H1 (cell line): ENCODE results near the gene ATP13A3. TPM values are rescaled to one million over a fixed set of nuclear protein-coding genes. Genes with fewer than 3 reads are reported as not detected.

Experiments used
- CTCF ChIA-PET: fragments of 300-600 bp; sonication (Branson Sonifier 250); formaldehyde crosslinking; loops from one replicate; lab custom pipeline; 2021; ENCODE audit not compliant: partially characterized antibody; lab: Charles Lee
- POLR2A ChIA-PET: fragments of 300-600 bp; sonication (Branson Sonifier 250); formaldehyde crosslinking; loops from one replicate; lab custom pipeline; 2021; ENCODE audit warnings: inconsistent platforms; ENCODE audit not compliant: partially characterized antibody; lab: Charles Lee
- DNase-seq, 2 experiments: peaks; one replicate each; pipeline versions ENCODE4 v3.0.0 to v3.0.0-alpha.2; 2010 to 2022; ENCODE audit warnings: low spot score in 2 of 2, low read depth in 1 of 2, mixed read lengths in 1 of 2
- FAIRE-seq: peaks from 2 replicates; lab custom pipeline; 2011; peaks lifted over from hg19 to GRCh38; lab: Jason Lieb, UNC
- H2AFZ ChIP-seq: 2 replicates; pipeline ENCODE4 v1.8.1; 2012; ENCODE audit warnings: low read length, inconsistent platforms
- H2AK5ac ChIP-seq: 2 replicates; pipeline ENCODE4 v1.6.1; 2013; ENCODE audit warnings: low read depth, low read length
- H2BK120ac ChIP-seq: replicated peaks from 2 replicates; pipeline ENCODE3; 2013; ENCODE audit warnings: low read depth, low read length, inconsistent platforms
- H2BK12ac ChIP-seq: 2 replicates; pipeline ENCODE4 v1.6.1; 2013; ENCODE audit warnings: low read depth, low read length
- H2BK15ac ChIP-seq: 2 replicates; pipeline ENCODE4 v1.6.1; 2013; ENCODE audit warnings: low read length
- H2BK20ac ChIP-seq: 2 replicates; pipeline ENCODE4 v1.6.1; 2013; ENCODE audit warnings: low read length
- H2BK5ac ChIP-seq: 2 replicates; pipeline ENCODE4 v1.6.1; 2013; ENCODE audit warnings: low read depth, low read length
- H3K14ac ChIP-seq: 2 replicates; pipeline ENCODE4 v1.6.1; 2013; ENCODE audit warnings: inconsistent platforms; ENCODE audit not compliant: insufficient read length
- H3K18ac ChIP-seq: 2 replicates; pipeline ENCODE4 v1.6.1; 2013; ENCODE audit warnings: low read length; ENCODE audit errors: extremely low read depth
- H3K23ac ChIP-seq: 2 replicates; pipeline ENCODE4 v1.6.1; 2013; ENCODE audit warnings: inconsistent platforms; ENCODE audit not compliant: insufficient read length
- H3K23me2 ChIP-seq: 2 replicates; pipeline ENCODE4 v1.6.1; 2013; ENCODE audit warnings: low read depth, low read length
- H3K27ac ChIP-seq: 2 replicates; pipeline ENCODE4 v1.6.1; 2011; ENCODE audit warnings: low read depth, low read length, inconsistent platforms
- H3K27me3 ChIP-seq, 4 experiments: replicated peaks in 1 of 4; 1 replicate in 1 of 4; 2 replicates in 3 of 4; pipeline versions ENCODE4 v1.6.1 to v1.8.1; 2011 to 2013; ENCODE audit warnings: low read length in 3 of 4, mild to moderate bottlenecking in 3 of 4, inconsistent platforms in 2 of 4, mixed read lengths in 2 of 4, moderate library complexity in 1 of 4; ENCODE audit not compliant: control insufficient read depth in 3 of 4, insufficient read depth in 3 of 4; ENCODE audit errors: extremely low read depth in 1 of 4
- H3K36me3 ChIP-seq, 4 experiments: 2 replicates each; pipeline versions ENCODE4 v1.6.1 to v1.8.1; 2011 to 2013; ENCODE audit warnings: mild to moderate bottlenecking in 4 of 4, low read length in 3 of 4, moderate library complexity in 2 of 4, control low read depth in 1 of 4, inconsistent platforms in 1 of 4; ENCODE audit not compliant: insufficient read depth in 4 of 4, control insufficient read depth in 2 of 4
- H3K4ac ChIP-seq: replicated peaks from 2 replicates; pipeline ENCODE3; 2013; ENCODE audit warnings: low read length, low read depth, mixed read lengths, inconsistent platforms; ENCODE audit not compliant: insufficient read length
- H3K4me1 ChIP-seq, 4 experiments: replicated peaks in 1 of 4; 1 replicate in 1 of 4; 2 replicates in 3 of 4; pipeline versions ENCODE4 v1.6.1 to v1.8.1; 2011 to 2013; ENCODE audit warnings: low read length in 3 of 4, inconsistent platforms in 2 of 4, mixed read lengths in 1 of 4; ENCODE audit not compliant: insufficient read depth in 4 of 4, control insufficient read depth in 3 of 4
- H3K4me2 ChIP-seq, 2 experiments: 2 replicates each; pipeline versions ENCODE4 v1.6.1 to v1.8.1; 2011 to 2013; ENCODE audit warnings: low read depth in 2 of 2, low read length in 2 of 2, control low read depth in 1 of 2, inconsistent platforms in 1 of 2, mild to moderate bottlenecking in 1 of 2; ENCODE audit not compliant: insufficient read depth in 1 of 2
- H3K4me3 ChIP-seq, 4 experiments: fragments of 200-600, 300-600 bp in 1 of 4; sonication (generic), shearing (Covaris generic), sonication (Bioruptor Twin) in 1 of 4; 2 replicates each; pipeline versions ENCODE4 v1.5.1 to v1.8.1; 2011 to 2016; ENCODE audit warnings: low read length in 4 of 4, low read depth in 3 of 4, control low read depth in 2 of 4, inconsistent platforms in 2 of 4, mild to moderate bottlenecking in 2 of 4, mixed read lengths in 1 of 4, moderate library complexity in 1 of 4; ENCODE audit not compliant: insufficient read depth in 2 of 4; ENCODE audit errors: extremely low read depth in 1 of 4
- H3K56ac ChIP-seq: replicated peaks from 2 replicates; pipeline ENCODE3; 2013; ENCODE audit warnings: low read depth, mild to moderate bottlenecking, mixed read lengths, low read length, inconsistent platforms; ENCODE audit not compliant: insufficient read length
- H3K79me1 ChIP-seq: 2 replicates; pipeline ENCODE4 v1.6.1; 2013; ENCODE audit warnings: low read depth, low read length, control low read depth
- H3K79me2 ChIP-seq, 2 experiments: 2 replicates each; pipeline versions ENCODE4 v1.6.1 to v1.8.1; 2012 to 2013; ENCODE audit warnings: low read length in 2 of 2, mild to moderate bottlenecking in 2 of 2, inconsistent platforms in 1 of 2; ENCODE audit not compliant: insufficient read depth in 2 of 2, control insufficient read depth in 1 of 2
- H3K9ac ChIP-seq, 4 experiments: replicated peaks in 1 of 4; 1 replicate in 1 of 4; 2 replicates in 3 of 4; pipeline versions ENCODE4 v1.6.1 to v1.8.1; 2011 to 2013; ENCODE audit warnings: low read depth in 3 of 4, low read length in 3 of 4, control low read depth in 2 of 4, mild to moderate bottlenecking in 2 of 4, moderate library complexity in 2 of 4, inconsistent platforms in 1 of 4; ENCODE audit errors: extremely low read depth in 1 of 4
- H3K9me3 ChIP-seq, 2 experiments: 2 replicates each; pipeline versions ENCODE4 v1.6.1 to v1.8.1; 2012 to 2013; ENCODE audit warnings: mild to moderate bottlenecking in 2 of 2, moderate library complexity in 2 of 2, control low read depth in 1 of 2, inconsistent platforms in 1 of 2, low read depth in 1 of 2, low read length in 1 of 2, mixed read lengths in 1 of 2; ENCODE audit not compliant: insufficient read depth in 2 of 2
- H4K20me1 ChIP-seq, 2 experiments: replicated peaks in 1 of 2; 2 replicates each; pipeline versions ENCODE3 to v1.8.1; 2011 to 2013; ENCODE audit warnings: inconsistent platforms in 2 of 2, low read length in 2 of 2, mild to moderate bottlenecking in 1 of 2; ENCODE audit not compliant: insufficient read depth in 2 of 2, control insufficient read depth in 1 of 2
- H4K5ac ChIP-seq: 2 replicates; pipeline ENCODE4 v1.6.1; 2013; ENCODE audit warnings: low read length, low read depth, mixed read lengths, inconsistent platforms; ENCODE audit not compliant: insufficient read length
- H4K8ac ChIP-seq: 2 replicates; pipeline ENCODE4 v1.8.0; 2013; ENCODE audit warnings: mild to moderate bottlenecking, moderate library complexity, low read length, inconsistent platforms; ENCODE audit not compliant: insufficient read depth; ENCODE audit errors: extremely low read depth
- H4K91ac ChIP-seq: replicated peaks from 2 replicates; pipeline ENCODE3; 2013; ENCODE audit warnings: low read length, mixed read lengths, inconsistent platforms; ENCODE audit not compliant: insufficient read length
- BCL11A ChIP-seq, 2 experiments: IDR thresholded peaks; one replicate each; pipeline ENCODE4 v1.6.1; 2011; ENCODE audit warnings: low read depth in 2 of 2, low read length in 2 of 2, mild to moderate bottlenecking in 2 of 2
- CHD2 ChIP-seq: IDR thresholded peaks from 2 replicates; pipeline ENCODE4 v1.6.1; 2012; ENCODE audit warnings: low read length, improper control_type of control experiment
- EZH2 ChIP-seq: fragments of 200-600 bp; sonication (generic); IDR thresholded peaks from 2 replicates; pipeline ENCODE4 v1.7.1; 2012; ENCODE audit warnings: low read depth, mild to moderate bottlenecking, moderate library complexity, low read length, inconsistent platforms; ENCODE audit not compliant: severe bottlenecking
- KDM4A ChIP-seq: IDR thresholded peaks from one replicate; pipeline ENCODE4 v1.7.1; 2012; ENCODE audit warnings: low read depth, mild to moderate bottlenecking, moderate library complexity, low read length, inconsistent platforms; ENCODE audit not compliant: severe bottlenecking
- POLR2AphosphoS5 ChIP-seq: IDR thresholded peaks from 2 replicates; pipeline ENCODE4 v1.6.1; 2011; ENCODE audit warnings: low read depth, low read length
- POU5F1 ChIP-seq: IDR thresholded peaks from 2 replicates; pipeline ENCODE4 v1.6.1; 2011; ENCODE audit warnings: low read depth, mild to moderate bottlenecking, low read length, moderate library complexity
- RFX5 ChIP-seq: IDR thresholded peaks from 2 replicates; pipeline ENCODE4 v1.6.1; 2011; ENCODE audit warnings: low read depth, low read length, improper control_type of control experiment, borderline replicate concordance
- SIN3A ChIP-seq, 2 experiments: IDR thresholded peaks in 1 of 2; conservative IDR thresholded peaks in 1 of 2; 2 replicates each; pipeline ENCODE4 v1.6.1; 2011 to 2012; ENCODE audit warnings: low read length in 2 of 2, improper control_type of control experiment in 1 of 2, low read depth in 1 of 2, mild to moderate bottlenecking in 1 of 2
- WGBS, 2 experiments: shearing (Covaris generic) in 1 of 2; methylation state at CpG; one replicate each; pipeline versions ENCODE4 v1.1.6 to v1.1.7; 2013 to 2015; ENCODE audit warnings: low lambda C conversion rate in 2 of 2, mixed read lengths in 2 of 2, inconsistent platforms in 1 of 2, low coverage in 1 of 2, missing lambda C conversion rate in 1 of 2; ENCODE audit not compliant: insufficient replicate concordance in 2 of 2, insufficient coverage in 1 of 2, insufficient read length in 1 of 2; ENCODE audit errors: extremely low coverage in 1 of 2, missing lambda C conversion rate in 1 of 2; 5-methylcytosine and 5-hydroxymethylcytosine counted together
- polyA plus RNA-seq, 7 experiments: library from polyadenylated mRNA; depleted of rRNA in 3 of 7; stranded (reverse) in 5 of 7; unstranded in 2 of 7; fragments of >200 nt in 5 of 7; fragments of 200-250 nt in 2 of 7; gene quantifications; 1 replicate in 5 of 7; 2 replicates in 1 of 7; 4 replicates in 1 of 7; pipeline versions ENCODE4 v1.2.1 to v1.2.3, GENCODE V29; 2011 to 2013; ENCODE audit warnings: missing spikeins in 2 of 7, mixed read lengths in 2 of 7
- total RNA-seq: library from RNA; stranded (reverse); fragmentation: NEBNext Ultra II Directional; extraction: Animal tissue kit (Norgen Biotek cat#: 25700); gene quantifications from 2 replicates; pipeline ENCODE4 v1.2.1, GENCODE V29; 2021

ATP13A3 gene
- total and polyA plus RNA-seq, 2 of the 8 experiments (the other 6 are each of a cell fraction or from before 2014, with no cell fraction given), result 18.6 to 92.2 TPM

DNA sequence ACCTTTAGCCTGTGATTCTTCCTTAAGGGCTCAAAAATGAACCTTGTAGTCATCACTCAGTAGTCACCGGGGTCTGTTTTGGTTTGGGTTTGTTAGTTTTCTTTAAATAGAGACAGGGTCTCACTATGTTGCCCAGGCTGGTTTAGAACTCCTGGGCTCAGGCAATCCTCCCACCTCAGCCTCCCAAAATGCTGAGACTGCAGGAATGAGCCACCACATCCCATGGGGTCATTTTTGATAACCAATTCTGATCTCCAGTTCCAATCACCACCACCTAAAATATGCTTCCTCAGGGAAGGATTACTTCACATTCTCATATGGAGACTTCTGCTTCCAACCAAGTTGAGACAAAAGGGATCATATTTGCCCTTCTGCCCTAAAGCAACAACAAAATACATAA lies 22.1 kb downstream of the ATP13A3 start:
- no peak overlapping the region for H3K23ac ChIP-seq
- DNase-seq (no peak), FAIRE-seq (no peak)
- no peaks in the 10 kb centered on the region for H3K4me1 ChIP-seq
- WGBS, 2 experiments, result 95% methylated on average over 1 of the region's 1 CpG; no CpG with 5 or more reads in 1 of the 2 experiments
- no peak overlapping the region for H2BK5ac ChIP-seq
- no peak overlapping the region for H4K91ac ChIP-seq
- no peak overlapping the region for H2BK15ac ChIP-seq
- H4K8ac ChIP-seq, result no peak overlapping the region
- no peak overlapping the region for H2AK5ac ChIP-seq
- no peak overlapping the region for H3K18ac ChIP-seq
- H3K4ac ChIP-seq, result no peak overlapping the region
- no peak overlapping the region for H3K9ac ChIP-seq
- H3K23me2 ChIP-seq, result no peaks in the 10 kb centered on the region
- H3K79me2 ChIP-seq, result peaks cover 0 to 84% of the 10 kb centered on the region in 2 experiments; a peak in 2 of 4 replicates
- H3K4me2 ChIP-seq, result no peak overlapping the region
- no peak overlapping the region for H3K27ac ChIP-seq
- no peak overlapping the region for H2BK20ac ChIP-seq
- ChIA-PET POLR2A (no interaction called here), CTCF (no interaction called here)
- no peaks in the 10 kb centered on the region for H3K27me3 ChIP-seq
- peaks cover 0 to 10% (median 0%) of the 10 kb centered on the region in 4 experiments; a peak in 1 of 8 replicates for H3K36me3 ChIP-seq
- no peak overlapping the region for H3K14ac ChIP-seq
- H3K4me3 ChIP-seq, result no peak overlapping the region
- no peaks in the 10 kb centered on the region for H4K20me1 ChIP-seq
- H2BK12ac ChIP-seq, result no peak overlapping the region
- H2AFZ ChIP-seq, result no peak overlapping the region
- no peak overlapping the region for H4K5ac ChIP-seq
- no peak overlapping the region for H3K56ac ChIP-seq
- peaks cover 3% of the 10 kb centered on the region; the same call in 1 of the 2 replicates for H3K79me1 ChIP-seq
- 0 out of 4 replicates have a peak, but pooled peaks cover 0 to 2% of the 10 kb centered on the region in 2 experiments for H3K9me3 ChIP-seq
- no peak overlapping the region for H2BK120ac ChIP-seq
- no peak for TF ChIP-seq POU5F1
- no peak for TF ChIP-seq POLR2AphosphoS5
- no peak for TF ChIP-seq SIN3A (conservative IDR thresholded peaks at IDR 0.05 in 1 of 2, IDR thresholded peaks at IDR 0.05 in 1 of 2; ENCODE audit: low read depth in 1 of 2, low read length in 2 of 2)
- no peak for TF ChIP-seq KDM4A
- TF ChIP-seq EZH2, result no peak
- no peak for TF ChIP-seq BCL11A (IDR thresholded peaks at IDR 0.05; ENCODE audit: low read depth in 2 of 2, low read length in 2 of 2)
- no peak for TF ChIP-seq RFX5
- no peak for TF ChIP-seq CHD2
- TF ChIP-seq, all 59 proteins: peak for 0
